SKM-1 (cell line): Measurements from ENCODE around the gene PNMA1.

ENCODE experiments used
- DNase-seq: peaks from one replicate; lab custom pipeline; 2025; ENCODE audit not compliant: unreplicated experiment; lab: John Stamatoyannopoulos, UW

Gene PNMA1

DNA sequence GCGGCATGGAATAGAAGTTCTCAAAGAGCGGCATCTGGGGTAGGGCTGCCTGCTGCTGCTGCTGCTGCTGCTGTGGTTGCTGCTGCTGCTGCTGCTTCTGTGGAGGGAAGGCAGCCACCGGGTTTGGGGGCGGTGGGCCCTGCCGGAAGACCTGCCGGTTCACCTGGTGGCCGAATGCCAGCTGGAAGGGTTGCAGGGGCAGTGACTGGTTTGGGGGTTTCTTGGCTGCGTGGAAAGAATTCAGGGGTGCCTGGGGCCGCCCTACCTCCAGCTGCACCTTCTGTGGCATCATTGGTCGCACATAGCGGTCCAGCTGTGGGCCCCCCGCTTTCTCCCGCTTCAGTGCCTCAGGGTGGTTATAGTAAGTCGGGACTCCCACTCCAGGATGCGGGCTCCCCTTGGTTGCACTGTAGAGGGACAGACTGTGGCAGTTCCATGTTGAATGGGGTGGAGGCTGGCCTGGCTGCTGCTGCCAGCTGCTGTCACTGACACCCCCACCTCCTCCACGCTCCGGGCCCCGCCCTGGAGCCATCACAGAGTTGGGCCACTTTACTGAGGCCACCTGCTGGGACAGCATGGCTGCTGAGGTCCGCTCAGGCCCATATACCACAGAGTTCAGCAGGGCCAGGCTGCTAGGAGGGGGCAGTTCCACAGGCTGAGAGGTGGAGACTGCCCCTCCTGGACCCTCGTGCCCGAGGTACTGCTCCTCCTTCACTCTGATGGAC lies 25.2 kb upstream of the PNMA1 start:
- no peak for DNase-seq

DNA sequence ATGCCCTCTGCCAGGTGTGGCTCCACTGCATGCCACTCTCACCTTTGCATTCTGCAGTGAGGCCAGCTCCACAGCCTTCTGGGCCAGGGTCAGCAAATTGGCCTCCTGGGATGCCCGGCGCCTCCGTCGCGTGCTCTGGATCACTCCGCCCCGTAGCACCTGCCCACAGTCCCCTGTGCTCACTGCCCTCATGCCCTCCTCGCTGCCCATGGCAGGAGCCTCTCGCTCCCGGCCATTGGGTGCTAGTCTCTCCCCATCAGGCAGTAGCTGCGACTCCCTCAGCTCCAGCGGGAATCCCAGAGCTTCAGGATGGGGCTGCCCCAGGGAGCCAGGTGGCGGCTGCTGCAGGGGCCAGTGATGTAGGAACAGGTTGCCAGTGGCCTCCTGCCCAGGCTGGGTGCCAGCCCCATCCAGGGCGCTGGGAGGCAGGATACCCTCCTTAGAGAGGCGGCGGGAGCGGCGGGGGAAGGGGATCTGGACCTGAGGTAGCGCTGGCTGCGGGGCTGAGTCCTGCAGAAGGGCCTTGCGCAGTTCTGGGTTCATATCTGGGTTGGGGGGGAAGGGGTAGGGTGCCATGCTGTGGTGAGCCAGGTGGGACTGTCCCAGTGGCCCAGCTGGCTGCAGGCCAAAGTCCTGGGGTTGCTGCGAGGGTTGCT lies 24.5 kb upstream of the PNMA1 start:
- DNase-seq, result no peak

DNA sequence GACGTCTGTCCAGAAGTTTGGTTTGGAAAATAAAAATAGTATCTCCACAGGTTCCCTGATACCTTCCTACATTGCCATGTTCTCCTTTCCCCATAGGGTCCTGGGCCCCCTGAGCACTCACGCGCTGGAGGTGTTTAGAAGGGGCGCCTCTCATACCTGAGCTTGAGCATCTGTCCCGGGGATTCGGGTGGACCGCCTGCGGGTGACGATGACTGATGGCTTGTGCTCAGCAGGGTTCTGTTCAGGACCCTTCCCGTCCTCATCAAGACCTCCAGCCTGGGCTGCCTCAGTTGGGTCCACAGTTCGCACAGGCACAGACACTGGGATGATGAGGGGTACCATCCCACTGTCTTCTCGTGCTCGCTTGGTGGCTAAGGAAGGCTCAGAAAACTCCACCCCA lies 22.7 kb upstream of the PNMA1 start:
- no peak for DNase-seq

DNA sequence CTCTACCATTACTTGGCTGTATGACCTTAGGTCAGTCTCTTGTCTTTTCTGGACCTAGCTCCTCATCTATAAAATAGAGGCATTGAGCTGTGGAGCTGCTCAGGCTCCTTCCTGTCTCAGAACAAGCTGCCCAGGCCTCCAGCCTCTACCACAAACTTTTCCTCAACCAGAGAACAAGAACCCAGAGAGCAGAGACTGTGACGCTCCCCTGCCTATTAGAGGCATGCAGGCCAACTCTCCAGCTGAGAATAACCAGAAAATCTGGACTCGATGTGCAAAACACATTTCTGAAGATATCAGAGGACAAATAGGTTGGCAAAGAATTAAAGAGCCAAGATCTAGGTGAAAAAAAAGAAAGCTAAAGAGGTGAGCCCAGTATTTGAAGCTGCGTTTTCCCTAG lies 17.8 kb upstream of the PNMA1 start:
- no peak for DNase-seq

DNA sequence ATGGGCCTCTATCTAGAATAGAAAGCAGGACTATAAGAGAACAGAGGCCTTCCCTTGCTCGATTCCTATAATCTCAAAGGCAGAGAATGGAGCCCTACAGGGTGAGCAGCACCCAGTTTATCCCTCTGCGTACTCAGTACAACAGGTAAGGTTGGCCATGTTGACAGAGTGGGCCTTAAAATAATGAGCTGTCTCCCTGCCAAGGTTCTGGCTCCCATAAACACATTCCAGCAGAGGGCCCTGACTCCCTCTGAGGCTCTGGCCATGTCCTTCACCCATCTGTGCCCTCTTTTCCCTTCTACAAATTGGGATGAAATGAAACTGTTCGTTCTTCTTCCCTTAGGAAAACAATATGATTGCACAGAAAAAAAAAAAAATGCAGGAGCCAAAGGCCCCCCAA lies 16.9 kb upstream of the PNMA1 start:
- no peak for DNase-seq

DNA sequence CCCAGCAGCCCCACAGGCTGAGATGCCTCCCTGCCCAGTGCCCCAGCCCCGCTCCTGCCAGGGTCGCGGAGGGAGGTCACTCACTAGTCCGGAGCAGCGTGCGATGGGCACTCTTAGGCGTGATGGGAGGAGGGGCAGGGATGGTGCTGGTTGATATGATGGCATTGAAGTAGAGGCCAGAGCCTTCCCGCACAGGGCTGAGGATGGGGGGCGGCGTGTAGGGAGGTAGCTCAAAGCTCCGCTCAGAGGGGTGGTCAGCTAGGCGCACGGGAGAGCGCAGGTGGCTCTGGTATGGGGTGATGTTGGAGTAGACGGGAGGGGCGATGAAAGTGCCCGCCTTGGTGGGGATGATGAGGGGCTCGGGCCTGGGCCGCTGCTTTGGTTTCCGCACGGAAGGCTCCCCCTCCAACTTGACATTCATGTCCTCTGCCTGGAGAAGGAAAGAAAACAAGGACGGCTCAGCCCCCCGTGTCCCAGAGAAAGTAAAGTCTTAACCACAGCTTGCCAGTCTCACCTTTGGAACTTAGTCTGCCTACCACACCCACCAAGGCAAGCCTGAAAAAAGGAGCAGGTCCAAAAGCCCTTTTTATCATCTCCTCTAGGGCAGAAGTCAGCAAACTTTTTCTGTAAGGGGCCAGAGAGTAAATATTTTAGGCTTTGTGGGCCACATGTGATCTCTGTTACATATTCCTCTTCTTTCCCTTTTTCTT lies 15.5 kb upstream of the PNMA1 start:
- DNase-seq, result no peak

DNA sequence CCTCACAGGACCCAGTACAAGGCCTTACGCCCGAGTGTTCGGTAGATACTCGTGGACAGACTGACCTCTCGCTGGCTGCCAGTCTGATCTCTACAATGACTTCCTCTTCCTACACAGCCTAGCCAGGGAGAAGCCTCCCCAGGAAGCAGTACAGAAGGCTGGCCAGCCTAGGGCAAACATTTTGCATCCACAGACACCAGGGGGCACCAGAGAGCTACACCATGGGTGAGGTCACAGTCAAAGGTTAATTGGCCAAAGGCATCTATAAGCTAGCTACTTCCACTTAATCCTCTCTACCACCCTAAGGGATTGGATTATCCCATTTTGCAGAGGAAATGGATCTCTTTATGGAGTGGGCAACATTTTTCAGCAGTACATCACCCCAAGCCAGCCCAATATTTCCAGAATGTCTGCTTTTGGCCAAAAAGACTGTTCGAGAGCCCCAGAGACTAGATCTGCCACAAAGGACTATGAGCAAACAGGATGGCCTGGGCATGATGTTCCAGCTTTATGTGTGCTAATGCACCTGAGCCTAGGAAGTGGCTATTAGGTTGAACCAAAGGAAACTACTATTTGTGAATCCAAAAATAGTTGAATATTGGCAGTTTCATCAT lies 14.6 kb upstream of the PNMA1 start:
- DNase-seq, result peak; percentile 57

DNA sequence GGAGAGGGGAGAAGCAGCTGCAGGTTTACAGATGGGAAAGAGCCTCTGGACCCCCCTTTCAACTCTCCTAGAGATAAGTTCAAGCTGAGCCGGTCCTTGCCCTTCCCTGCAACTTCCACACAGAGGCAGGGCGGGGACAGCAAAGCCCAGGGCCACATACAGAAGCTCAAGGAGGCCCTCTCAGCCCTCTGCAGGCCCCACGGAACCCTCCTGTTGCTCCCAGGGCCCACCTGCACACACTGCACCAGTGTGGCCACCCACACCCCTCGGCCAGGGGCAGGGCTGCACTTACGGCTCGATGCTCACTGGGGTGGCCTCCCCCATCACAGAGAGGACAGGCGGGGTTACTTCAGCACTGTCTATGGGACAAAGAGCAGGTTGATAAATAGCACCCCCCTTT lies 13.0 kb upstream of the PNMA1 start:
- DNase-seq, result no peak

DNA sequence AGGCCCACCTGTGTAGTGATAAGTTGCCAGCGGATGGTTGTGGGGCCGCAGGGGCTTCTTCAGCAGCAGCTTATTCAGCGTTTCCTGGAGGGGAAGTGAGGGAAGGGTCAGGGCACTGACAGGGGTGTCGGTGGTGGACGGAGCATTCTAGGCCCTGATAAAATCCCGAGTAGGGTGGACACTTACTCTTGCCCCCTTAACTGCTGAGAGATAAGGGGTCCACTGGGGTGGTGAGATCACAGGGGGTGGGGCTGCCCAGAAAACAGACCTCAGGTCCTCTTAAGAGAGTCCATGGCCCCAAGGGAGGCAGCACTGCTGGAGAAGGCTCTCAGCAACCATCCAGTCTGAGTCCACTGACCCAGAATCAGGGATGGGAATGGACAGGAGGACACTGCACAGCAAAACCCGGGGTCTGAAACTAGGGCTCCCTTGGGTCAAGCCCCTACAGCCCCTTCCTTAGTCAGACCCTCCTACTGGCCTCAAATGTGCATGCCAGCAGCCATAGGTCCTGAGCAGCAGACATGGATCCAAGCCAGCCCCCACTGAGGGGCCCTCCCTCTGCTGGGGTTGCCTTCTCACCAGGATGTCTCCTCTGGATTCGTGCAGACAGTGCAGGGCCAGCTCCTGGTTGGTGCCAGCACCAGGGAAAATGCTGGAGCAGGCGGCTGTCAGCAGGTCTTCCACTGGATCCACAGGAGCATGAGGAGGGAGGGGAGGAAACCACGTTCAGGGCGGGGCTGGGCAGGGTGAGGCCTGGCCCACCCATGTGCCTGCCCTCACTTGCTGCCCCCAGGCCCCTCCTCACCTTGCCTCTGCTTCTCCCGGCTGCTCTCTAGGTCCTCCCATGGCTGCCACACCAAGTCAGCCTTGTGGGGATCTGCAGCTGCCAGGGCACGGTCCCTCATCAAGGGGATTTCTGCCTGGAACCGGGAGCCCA lies 12.1 kb upstream of the PNMA1 start:
- DNase-seq, result no peak

DNA sequence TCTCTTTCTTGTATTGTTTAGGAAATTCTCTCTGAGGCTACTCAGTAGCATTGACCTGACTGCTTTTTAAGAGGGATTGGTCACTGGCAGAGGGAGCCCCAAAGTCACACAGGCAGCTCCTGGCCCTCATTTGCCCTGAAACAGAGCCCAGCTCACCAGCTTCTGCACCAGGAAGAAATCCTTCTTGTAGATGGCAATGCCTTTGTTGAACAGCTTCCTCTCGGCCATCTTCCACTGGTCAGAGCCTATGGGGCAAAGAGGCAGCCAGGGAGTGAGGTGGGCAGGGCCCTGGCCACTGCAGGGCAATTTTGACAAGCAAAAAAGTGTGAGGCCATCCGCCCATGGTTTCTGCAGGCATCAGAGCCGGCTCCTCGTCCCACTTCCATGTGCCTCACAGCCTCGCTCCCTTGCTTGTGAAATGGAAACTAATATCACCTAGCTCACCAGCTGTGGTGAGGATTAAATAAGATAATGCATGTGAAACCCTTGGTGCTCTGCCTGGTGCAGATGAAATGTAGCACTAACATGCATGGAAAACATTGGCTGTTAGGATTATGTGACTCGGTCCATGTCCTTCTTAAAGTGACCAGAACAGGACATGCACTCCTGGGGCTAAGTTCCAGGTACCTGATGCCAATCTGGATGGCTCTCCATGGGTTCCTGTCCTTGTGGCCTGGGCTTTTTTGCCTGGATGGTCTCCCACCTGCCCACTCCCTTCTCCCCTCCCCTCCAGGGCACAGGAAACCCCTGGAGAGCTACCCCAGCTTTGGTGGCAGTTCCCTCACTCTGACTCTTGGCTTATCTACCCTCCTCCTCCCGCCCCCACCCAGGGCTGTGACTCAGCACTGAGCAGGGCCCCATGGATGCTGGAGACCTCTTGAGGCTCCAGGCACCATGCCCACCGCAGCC lies 11.2 kb upstream of the PNMA1 start:
- no peak for DNase-seq

DNA sequence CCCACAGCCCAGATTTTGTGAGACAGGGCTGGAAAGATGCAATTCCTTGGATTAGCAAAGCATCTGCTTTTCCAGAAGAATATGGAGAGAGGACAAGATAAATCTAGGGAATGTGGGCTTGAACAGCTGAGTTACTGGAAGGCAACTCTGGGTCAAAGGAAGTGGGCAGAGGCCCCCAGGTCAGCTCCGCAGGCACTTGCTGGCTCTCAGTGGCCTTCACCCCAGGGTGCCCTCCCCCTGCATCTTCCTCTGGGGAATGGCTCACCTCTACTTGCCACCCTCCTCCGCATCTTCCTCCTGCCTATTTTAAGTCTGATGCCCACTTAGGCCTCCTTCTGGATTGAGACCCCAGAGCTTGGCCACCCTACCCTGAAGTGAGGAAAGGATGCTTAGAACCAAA lies 10.5 kb upstream of the PNMA1 start:
- DNase-seq, result no peak

DNA sequence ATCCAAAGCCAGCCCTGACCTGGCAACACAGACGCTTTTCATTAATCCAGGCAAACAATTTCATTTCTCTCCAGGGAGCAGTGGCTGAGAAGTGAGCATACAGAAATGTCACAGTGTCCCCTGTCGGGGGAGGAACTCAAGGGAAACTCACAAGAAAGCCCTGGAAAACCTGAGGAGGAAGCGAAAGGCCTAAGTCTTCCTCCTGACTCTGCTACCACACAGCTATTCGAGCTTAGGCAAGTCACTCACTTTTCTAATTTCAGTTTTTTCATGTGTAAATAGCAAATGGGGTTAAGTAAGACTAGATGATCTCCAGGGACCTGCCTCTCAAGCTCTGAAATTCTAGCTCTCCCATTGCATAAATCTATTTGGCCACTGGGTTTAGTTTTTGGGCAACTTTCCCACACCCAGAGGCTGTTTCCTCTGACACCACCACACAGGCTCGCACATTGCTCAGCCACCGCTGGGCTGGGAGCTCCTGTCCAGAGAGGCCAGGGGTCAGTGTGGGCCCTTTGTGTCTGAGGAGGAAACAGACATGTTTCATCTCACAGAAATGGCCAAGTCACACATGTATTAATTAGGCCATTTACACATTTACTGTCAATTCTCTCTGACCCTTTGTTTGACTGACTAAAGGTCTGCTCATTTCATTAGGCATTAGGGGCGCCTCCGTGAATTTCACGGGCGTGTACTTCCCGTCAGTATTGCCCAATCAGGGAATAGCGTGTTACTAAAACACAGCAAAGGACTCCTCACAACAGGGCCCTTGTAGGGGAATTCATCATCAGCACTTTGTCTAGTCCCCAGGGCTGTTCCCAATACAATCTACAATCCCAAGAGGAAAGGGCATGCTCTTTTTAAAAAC lies 9.8 kb upstream of the PNMA1 start:
- DNase-seq, result peak; percentile 3

DNA sequence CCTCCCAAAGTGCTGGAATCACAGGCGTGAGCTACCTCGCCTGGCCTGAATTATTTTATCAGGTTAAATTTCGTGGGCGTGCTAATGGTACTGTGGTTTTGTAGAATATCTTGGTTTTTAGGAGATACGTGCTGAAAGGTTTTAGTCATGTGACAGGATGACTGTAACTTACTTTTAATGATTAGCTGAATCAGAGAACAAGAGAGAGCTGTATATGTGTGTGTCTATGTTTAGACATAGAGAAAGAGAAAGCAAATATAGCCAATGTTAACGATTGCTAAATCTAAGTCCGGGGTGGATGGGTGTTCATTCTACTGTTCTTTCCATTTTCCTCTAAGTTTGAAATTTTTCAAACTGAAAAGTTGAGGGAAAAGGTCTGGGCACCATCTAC lies 9.2 kb upstream of the PNMA1 start:
- DNase-seq, result no peak

DNA sequence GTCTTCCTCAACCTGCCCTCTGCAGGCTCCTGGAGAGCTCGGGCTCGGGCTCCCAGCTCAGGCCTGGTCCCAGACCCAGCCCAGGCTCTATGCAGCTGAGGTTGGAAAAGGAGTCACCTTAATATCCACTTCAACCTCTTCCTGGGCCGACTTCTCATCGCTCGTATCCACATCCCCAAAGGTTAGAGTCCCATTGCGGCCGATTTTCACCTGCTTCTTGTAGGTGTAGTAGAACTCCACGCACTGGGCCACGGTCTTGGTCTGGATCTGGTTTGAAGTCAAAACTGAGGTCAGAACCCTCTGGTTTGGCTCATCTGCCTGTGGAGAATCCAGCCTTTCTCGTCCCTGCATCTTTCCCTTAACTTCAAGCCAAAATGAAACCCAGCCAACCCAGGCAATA lies 8.4 kb upstream of the PNMA1 start:
- DNase-seq, result no peak

DNA sequence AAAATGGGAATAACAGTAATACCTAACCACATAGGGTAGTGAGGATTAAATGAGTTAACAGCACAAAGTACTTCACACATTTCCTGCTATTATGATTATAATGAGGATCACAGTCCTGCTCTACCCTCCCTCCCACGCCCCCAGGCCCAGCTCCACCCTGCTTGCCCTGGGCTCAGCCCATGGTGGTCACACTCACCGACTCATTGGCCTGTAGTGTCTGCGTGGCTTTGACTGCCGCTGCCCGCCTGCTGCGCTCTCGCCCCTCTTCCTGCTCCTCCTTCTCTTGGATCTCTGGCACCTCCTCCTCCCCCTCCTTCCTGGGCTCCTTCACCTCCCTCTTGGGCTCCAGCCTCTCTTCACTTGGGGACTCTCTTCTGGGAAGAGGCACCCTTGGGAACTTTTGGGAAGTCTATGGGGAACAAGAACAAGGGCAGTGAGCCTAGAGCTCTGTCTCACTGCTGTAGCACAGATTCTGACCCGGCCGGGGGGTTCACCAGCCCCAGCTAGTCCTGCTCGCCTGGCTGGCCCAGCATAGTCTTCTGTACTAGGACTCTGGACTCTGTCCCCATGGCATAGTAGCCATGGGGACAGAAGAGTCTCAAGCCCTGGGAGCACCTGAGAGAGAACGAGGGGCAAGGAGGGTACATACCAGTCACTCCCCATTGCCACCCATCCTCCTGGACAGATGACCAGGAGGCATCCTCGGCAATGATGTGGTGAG lies 7.1 kb upstream of the PNMA1 start:
- no peak for DNase-seq

DNA sequence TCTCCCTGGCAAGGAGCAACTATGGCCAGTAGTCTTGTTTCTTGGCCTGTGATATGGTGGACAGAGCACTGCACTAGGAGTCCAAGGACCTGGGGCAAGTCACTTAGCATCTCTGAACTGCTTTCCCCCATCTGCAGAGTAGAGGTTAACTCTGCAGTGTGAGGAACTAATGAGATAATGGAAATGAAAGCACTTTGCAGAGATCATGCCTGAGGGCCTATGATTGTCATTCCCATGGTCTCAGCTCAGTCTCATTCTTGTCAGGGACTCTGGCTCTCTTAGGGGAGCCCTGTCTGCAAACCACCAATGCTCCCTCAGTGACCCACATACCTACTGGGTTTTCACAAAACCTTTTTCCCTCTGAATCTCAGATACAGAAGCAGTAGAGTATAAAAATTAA lies 6.5 kb upstream of the PNMA1 start:
- DNase-seq, result no peak

DNA sequence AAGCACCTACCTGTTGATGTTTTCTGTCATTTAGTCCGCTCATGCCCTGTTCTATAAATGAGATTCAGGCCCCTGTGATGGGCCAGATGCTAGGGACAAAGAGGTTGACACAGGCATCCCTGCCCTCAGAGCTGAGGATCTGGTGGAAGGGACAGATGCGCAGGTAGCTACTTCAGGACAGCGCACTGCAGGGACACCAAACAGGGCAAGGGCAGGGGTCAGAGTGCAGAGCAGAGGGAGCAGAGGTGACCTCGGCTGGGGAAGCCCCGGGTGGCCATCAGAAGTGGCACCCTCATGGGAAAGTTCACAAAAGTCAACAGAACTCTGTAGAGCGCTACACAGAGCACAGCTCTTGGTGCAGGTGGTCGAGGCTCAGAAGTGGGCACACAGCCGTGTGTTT lies 5.6 kb upstream of the PNMA1 start:
- DNase-seq, result no peak

DNA sequence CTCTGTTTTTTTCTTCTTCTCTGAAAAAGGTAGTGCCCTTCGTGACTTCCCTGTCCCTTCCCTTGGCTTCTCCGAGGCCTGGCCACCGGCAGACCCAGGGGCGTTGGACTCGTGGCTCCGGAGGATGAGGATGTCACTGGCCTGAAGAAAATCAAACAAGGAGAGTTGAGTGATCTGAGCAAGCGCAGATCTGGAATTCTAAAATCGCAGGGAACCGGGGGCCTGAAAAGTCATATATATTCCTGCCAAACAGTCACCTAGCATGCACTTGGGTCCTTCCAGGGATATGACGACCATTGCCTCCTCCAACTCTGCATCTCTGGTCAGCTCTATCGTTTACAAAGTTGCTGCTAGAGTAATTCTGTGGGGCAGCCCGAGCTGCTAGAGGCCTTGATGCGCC lies 5.2 kb upstream of the PNMA1 start:
- no peak for DNase-seq
